HepG2 (cell line): ENCODE results near the gene LIMD2. TPM values are rescaled to one million over a fixed set of nuclear protein-coding genes. Genes with fewer than 3 reads are reported as not detected.

Source experiments
- AKAP8 ChIP-seq: sonication (generic); formaldehyde crosslinking; IDR thresholded peaks from 2 replicates; pipeline ENCODE4 v1.5.1; 2020; ENCODE audit warnings: mild to moderate bottlenecking, missing genetic modification reagents
- GATAD1 ChIP-seq: IDR thresholded peaks from 2 replicates; pipeline ENCODE4 v1.6.1; 2016; ENCODE audit warnings: missing genetic modification reagents, missing compliant biosample characterization
- HNF4A ChIP-seq: sonication (generic); formaldehyde crosslinking; IDR thresholded peaks from 2 replicates; pipeline ENCODE4 v1.4.0; 2020; ENCODE audit warnings: missing genetic modification reagents
- HNRNPLL ChIP-seq: fragments of 200-400 bp; formaldehyde crosslinking; IDR thresholded peaks from 2 replicates; pipeline ENCODE4 v1.6.1; 2017; ENCODE audit warnings: mild to moderate bottlenecking, low read depth, low read length; ENCODE audit not compliant: poor library complexity, severe bottlenecking
- KDM2A ChIP-seq: sonication (generic); formaldehyde crosslinking; IDR thresholded peaks from 2 replicates; pipeline ENCODE4 v1.4.0; 2020; ENCODE audit warnings: low read depth, missing genetic modification reagents, borderline replicate concordance
- MAF1 ChIP-seq: sonication (generic); formaldehyde crosslinking; IDR thresholded peaks from 2 replicates; pipeline ENCODE4 v1.5.0; 2020; ENCODE audit warnings: missing genetic modification reagents, borderline replicate concordance
- NCOA1 ChIP-seq: sonication (generic); formaldehyde crosslinking; IDR thresholded peaks from 2 replicates; pipeline ENCODE4 v1.9.0; 2021; ENCODE audit warnings: missing genetic modification reagents
- PCBP1 ChIP-seq: fragments of 200-400 bp; formaldehyde crosslinking; IDR thresholded peaks from 2 replicates; pipeline ENCODE4 v1.6.1; 2017; ENCODE audit warnings: mild to moderate bottlenecking, low read depth, low read length, borderline replicate concordance
- ZNF260 ChIP-seq: sonication (generic); formaldehyde crosslinking; IDR thresholded peaks from 2 replicates; pipeline ENCODE4 v1.4.0; 2020; ENCODE audit warnings: missing genetic modification reagents, low read depth, mild to moderate bottlenecking, borderline replicate concordance
- ZNF331 ChIP-seq: sonication (generic); formaldehyde crosslinking; IDR thresholded peaks from 2 replicates; pipeline ENCODE4 v1.4.0; 2020; ENCODE audit warnings: missing genetic modification reagents
- ZNF747 ChIP-seq: sonication (generic); formaldehyde crosslinking; IDR thresholded peaks from 2 replicates; pipeline ENCODE4 v1.8.1; 2023; ENCODE audit warnings: missing genetic modification reagents, mild to moderate bottlenecking, borderline replicate concordance
- polyA plus RNA-seq, 8 experiments: library from polyadenylated mRNA; depleted of rRNA in 3 of 8; stranded (reverse) in 7 of 8; unstranded in 1 of 8; fragments of >200 nt; fragmentation: Illumina TruSeq in 4 of 8; extraction: Trizol in 4 of 8; gene quantifications; 2 replicates each; pipeline versions ENCODE4 v1.2.1 to v1.2.3, GENCODE V29; 2011 to 2016; ENCODE audit warnings: low read depth in 4 of 8, missing spikeins in 1 of 8, mixed read lengths in 1 of 8; ENCODE audit not compliant: insufficient read depth in 1 of 8
- total RNA-seq, 5 experiments: library from RNA; depleted of rRNA; stranded (reverse); fragments of >200 nt; fragmentation: Illumina TruSeq; extraction: Trizol; gene quantifications; 2 replicates each; pipeline ENCODE4 v1.2.3, GENCODE V29; 2016; ENCODE audit warnings: low read depth in 1 of 5
- TF ChIP-seq, protein P1 (sequence below): sonication (generic); formaldehyde crosslinking; IDR thresholded peaks from 2 replicates; pipeline ENCODE4 v1.5.0; 2020; ENCODE audit warnings: mild to moderate bottlenecking, missing genetic modification reagents, moderate library complexity
- TF ChIP-seq, protein P2 (sequence below): sonication (generic); formaldehyde crosslinking; IDR thresholded peaks from 2 replicates; pipeline ENCODE4 v1.8.0; 2022; ENCODE audit warnings: low read depth, missing genetic modification reagents
- TF ChIP-seq, protein P3 (sequence below): IDR thresholded peaks from 2 replicates; pipeline ENCODE4 v1.6.1; 2016
- TF ChIP-seq, protein P4 (sequence below): IDR thresholded peaks from 2 replicates; pipeline ENCODE4 v1.6.1; 2012; ENCODE audit warnings: inconsistent platforms
- TF ChIP-seq, protein P5 (sequence below): sonication (generic); formaldehyde crosslinking; IDR thresholded peaks from 2 replicates; pipeline ENCODE4 v1.4.0; 2020; ENCODE audit warnings: missing genetic modification reagents, borderline replicate concordance
- TF ChIP-seq, protein P6 (sequence below): sonication (generic); formaldehyde crosslinking; IDR thresholded peaks from 2 replicates; pipeline ENCODE4 v1.8.0; 2022; ENCODE audit warnings: missing genetic modification reagents, mild to moderate bottlenecking, moderate library complexity, borderline replicate concordance
- TF ChIP-seq, protein P7 (sequence below): sonication (generic); formaldehyde crosslinking; IDR thresholded peaks from 2 replicates; pipeline ENCODE4 v1.4.0; 2020; ENCODE audit warnings: missing genetic modification reagents

The LIMD2 gene
- total and polyA plus RNA-seq, 2 of the 13 experiments (the other 11 are each of a cell fraction or from before 2014, with no cell fraction given), result 9.0 to 20.8 TPM

DNA sequence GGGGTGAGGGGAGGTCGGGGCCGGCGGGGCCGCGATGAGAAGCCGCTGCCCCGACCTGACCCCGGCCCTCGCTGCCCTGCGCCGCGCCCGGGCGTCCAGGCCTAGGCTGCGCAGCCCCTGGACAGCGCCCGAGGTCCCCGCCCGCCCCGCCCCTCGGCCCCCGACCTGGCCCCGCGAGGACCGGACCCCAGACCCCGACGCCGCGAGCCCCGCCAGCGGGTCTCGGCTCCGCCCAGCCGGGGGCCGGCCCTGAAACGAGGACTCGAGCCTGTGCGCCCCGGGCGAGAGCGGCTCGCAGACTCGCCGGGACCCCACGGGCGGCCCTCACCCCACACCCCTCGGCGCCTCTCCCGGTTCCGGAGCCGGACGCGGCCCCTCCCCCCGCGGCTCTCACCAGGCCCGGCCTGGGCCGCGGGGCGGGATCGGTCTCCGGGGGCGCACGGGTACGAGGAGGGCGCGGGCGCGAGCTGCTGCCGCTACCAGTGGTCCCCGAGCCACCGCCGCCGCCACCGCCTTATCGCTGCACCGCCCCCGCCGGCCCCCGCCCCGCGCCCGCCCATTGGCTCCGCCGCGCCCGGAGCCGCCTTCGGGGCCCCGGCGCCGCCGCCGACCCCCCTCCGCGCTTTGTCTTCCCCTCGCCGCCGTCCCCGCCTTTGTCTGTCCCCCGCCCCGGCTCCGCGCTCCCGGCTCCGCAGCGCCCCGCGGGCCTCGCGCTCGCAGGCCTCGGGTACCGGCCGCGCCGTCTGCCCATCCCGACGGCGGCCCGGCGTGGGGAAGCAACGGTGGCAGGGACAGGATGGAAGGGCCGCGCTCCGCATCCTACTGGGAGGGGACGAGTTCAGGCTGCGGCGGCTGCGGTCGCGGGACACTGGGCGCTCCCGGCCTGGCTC lies at the start of gene LIMD2 (continued):
- TF ChIP-seq, protein P1, sequence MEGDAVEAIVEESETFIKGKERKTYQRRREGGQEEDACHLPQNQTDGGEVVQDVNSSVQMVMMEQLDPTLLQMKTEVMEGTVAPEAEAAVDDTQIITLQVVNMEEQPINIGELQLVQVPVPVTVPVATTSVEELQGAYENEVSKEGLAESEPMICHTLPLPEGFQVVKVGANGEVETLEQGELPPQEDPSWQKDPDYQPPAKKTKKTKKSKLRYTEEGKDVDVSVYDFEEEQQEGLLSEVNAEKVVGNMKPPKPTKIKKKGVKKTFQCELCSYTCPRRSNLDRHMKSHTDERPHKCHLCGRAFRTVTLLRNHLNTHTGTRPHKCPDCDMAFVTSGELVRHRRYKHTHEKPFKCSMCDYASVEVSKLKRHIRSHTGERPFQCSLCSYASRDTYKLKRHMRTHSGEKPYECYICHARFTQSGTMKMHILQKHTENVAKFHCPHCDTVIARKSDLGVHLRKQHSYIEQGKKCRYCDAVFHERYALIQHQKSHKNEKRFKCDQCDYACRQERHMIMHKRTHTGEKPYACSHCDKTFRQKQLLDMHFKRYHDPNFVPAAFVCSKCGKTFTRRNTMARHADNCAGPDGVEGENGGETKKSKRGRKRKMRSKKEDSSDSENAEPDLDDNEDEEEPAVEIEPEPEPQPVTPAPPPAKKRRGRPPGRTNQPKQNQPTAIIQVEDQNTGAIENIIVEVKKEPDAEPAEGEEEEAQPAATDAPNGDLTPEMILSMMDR, result peak; percentile 18; the same call in 1 of the 2 replicates
- TF ChIP-seq, protein P2, sequence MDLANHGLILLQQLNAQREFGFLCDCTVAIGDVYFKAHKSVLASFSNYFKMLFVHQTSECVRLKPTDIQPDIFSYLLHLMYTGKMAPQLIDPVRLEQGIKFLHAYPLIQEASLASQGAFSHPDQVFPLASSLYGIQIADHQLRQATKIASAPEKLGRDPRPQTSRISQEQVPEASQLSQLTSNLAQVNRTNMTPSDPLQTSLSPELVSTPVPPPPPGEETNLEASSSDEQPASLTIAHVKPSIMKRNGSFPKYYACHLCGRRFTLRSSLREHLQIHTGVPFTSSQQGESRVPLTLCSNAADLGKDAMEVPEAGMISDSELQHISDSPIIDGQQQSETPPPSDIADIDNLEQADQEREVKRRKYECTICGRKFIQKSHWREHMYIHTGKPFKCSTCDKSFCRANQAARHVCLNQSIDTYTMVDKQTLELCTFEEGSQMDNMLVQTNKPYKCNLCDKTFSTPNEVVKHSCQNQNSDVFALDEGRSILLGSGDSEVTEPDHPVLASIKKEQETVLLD (CRISPR knock-in tag), result peak; percentile 61
- no peak for TF ChIP-seq AKAP8 (CRISPR knock-in tag)
- no peak for TF ChIP-seq ZNF747 (CRISPR knock-in tag)
- TF ChIP-seq, protein P3, sequence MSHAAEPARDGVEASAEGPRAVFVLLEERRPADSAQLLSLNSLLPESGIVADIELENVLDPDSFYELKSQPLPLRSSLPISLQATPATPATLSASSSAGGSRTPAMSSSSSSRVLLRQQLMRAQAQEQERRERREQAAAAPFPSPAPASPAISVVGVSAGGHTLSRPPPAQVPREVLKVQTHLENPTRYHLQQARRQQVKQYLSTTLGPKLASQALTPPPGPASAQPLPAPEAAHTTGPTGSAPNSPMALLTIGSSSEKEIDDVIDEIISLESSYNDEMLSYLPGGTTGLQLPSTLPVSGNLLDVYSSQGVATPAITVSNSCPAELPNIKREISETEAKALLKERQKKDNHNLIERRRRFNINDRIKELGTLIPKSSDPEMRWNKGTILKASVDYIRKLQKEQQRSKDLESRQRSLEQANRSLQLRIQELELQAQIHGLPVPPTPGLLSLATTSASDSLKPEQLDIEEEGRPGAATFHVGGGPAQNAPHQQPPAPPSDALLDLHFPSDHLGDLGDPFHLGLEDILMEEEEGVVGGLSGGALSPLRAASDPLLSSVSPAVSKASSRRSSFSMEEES (CRISPR knock-in tag), result no peak
- TF ChIP-seq NCOA1 (CRISPR knock-in tag), result no peak
- no peak for TF ChIP-seq GATAD1 (CRISPR knock-in tag)
- TF ChIP-seq, protein P4, sequence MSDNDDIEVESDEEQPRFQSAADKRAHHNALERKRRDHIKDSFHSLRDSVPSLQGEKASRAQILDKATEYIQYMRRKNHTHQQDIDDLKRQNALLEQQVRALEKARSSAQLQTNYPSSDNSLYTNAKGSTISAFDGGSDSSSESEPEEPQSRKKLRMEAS, result peak; percentile 58; the same call in 1 of the 2 replicates
- no peak for TF ChIP-seq ZNF331
- no peak for TF ChIP-seq HNF4A (CRISPR knock-in tag)
- TF ChIP-seq PCBP1, result no peak
- TF ChIP-seq, protein P5, sequence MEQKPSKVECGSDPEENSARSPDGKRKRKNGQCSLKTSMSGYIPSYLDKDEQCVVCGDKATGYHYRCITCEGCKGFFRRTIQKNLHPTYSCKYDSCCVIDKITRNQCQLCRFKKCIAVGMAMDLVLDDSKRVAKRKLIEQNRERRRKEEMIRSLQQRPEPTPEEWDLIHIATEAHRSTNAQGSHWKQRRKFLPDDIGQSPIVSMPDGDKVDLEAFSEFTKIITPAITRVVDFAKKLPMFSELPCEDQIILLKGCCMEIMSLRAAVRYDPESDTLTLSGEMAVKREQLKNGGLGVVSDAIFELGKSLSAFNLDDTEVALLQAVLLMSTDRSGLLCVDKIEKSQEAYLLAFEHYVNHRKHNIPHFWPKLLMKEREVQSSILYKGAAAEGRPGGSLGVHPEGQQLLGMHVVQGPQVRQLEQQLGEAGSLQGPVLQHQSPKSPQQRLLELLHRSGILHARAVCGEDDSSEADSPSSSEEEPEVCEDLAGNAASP (CRISPR knock-in tag), result peak; percentile 5; the same call in 1 of the 2 replicates
- TF ChIP-seq HNRNPLL, result peak; percentile 37
- no peak for TF ChIP-seq ZNF260 (CRISPR knock-in tag)
- TF ChIP-seq, protein P6, sequence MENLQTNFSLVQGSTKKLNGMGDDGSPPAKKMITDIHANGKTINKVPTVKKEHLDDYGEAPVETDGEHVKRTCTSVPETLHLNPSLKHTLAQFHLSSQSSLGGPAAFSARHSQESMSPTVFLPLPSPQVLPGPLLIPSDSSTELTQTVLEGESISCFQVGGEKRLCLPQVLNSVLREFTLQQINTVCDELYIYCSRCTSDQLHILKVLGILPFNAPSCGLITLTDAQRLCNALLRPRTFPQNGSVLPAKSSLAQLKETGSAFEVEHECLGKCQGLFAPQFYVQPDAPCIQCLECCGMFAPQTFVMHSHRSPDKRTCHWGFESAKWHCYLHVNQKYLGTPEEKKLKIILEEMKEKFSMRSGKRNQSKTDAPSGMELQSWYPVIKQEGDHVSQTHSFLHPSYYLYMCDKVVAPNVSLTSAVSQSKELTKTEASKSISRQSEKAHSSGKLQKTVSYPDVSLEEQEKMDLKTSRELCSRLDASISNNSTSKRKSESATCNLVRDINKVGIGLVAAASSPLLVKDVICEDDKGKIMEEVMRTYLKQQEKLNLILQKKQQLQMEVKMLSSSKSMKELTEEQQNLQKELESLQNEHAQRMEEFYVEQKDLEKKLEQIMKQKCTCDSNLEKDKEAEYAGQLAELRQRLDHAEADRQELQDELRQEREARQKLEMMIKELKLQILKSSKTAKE (CRISPR knock-in tag), result 0 out of 2 replicates have a peak, but pooled peaks have one; percentile 3
- TF ChIP-seq KDM2A (CRISPR knock-in tag), result peak; percentile 71; the same call in 1 of the 2 replicates
- no peak for TF ChIP-seq MAF1 (CRISPR knock-in tag)
- TF ChIP-seq, protein P7, sequence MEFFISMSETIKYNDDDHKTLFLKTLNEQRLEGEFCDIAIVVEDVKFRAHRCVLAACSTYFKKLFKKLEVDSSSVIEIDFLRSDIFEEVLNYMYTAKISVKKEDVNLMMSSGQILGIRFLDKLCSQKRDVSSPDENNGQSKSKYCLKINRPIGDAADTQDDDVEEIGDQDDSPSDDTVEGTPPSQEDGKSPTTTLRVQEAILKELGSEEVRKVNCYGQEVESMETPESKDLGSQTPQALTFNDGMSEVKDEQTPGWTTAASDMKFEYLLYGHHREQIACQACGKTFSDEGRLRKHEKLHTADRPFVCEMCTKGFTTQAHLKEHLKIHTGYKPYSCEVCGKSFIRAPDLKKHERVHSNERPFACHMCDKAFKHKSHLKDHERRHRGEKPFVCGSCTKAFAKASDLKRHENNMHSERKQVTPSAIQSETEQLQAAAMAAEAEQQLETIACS, result peak; percentile 29; the same call in 1 of the 2 replicates
